HG02678 (cell line): Measurements from ENCODE around the gene ZBTB12.
"Not testable (repeated sequence)": the region's sequence is repeated elsewhere in the genome, so short reads cannot be mapped to it uniquely, and the experiment has no call there.

Source experiments
- ATAC-seq: cut with Tn5 transposase; IDR thresholded peaks from one replicate; pipeline ENCODE4 v1.9.1; 2021; ENCODE audit warnings: mild to moderate bottlenecking, moderate library complexity; ENCODE audit not compliant: unreplicated experiment

The ZBTB12 gene

GRCh38 chr6:31877125-31877650 lies 24.7 kb downstream of the ZBTB12 start:
- ATAC-seq = no peak

- no peak for ATAC-seq
Measured at GRCh38 chr6:31876357-31876756, 25.5 kb downstream of the ZBTB12 start.

GRCh38 chr6:31875877-31876276 lies 26.0 kb downstream of the ZBTB12 start:
- ATAC-seq = no peak

GRCh38 chr6:31874836-31875572 lies 26.9 kb downstream of the ZBTB12 start:
- ATAC-seq = no peak

GRCh38 chr6:31874084-31874670 lies 27.7 kb downstream of the ZBTB12 start:
- ATAC-seq = no peak

- no peak for ATAC-seq
Measured at GRCh38 chr6:31871046-31871659, 30.7 kb downstream of the ZBTB12 start.

- no peak for ATAC-seq
Measured at GRCh38 chr6:31870385-31870921, 31.4 kb downstream of the ZBTB12 start.

GRCh38 chr6:31869343-31869742 lies 32.5 kb downstream of the ZBTB12 start:
- no peak for ATAC-seq

GRCh38 chr6:31868658-31868971 lies 33.3 kb downstream of the ZBTB12 start:
- ATAC-seq = not testable (repeated sequence)

- no peak for ATAC-seq
Measured at GRCh38 chr6:31865205-31866118, 36.4 kb downstream of the ZBTB12 start.

GRCh38 chr6:31864818-31865204 lies 37.1 kb downstream of the ZBTB12 start:
- ATAC-seq = no peak

- ATAC-seq = not testable (repeated sequence)
Measured at GRCh38 chr6:31864123-31864562, 37.7 kb downstream of the ZBTB12 start.

- ATAC-seq = peak; percentile 95
Measured at GRCh38 chr6:31862344-31863235, 39.3 kb downstream of the ZBTB12 start, which contains the start of gene NEU1. Gene NEU1, minus strand, starts transcription at chr6:31862821. Its CDS starts 45 bp downstream, at chr6:31862776.

- ATAC-seq = no peak
Measured at GRCh38 chr6:31861919-31862343, 40.0 kb downstream of the ZBTB12 start.

- ATAC-seq = no peak
Measured at GRCh38 chr6:31861150-31861549, 40.7 kb downstream of the ZBTB12 start.

- ATAC-seq = no peak
Measured at GRCh38 chr6:31860349-31860748, 41.5 kb downstream of the ZBTB12 start.

- no peak for ATAC-seq
Measured at GRCh38 chr6:31859923-31860322, 42.0 kb downstream of the ZBTB12 start.

GRCh38 chr6:31858707-31859106 lies 43.2 kb downstream of the ZBTB12 start:
- no peak for ATAC-seq

- not testable (repeated sequence) for ATAC-seq
Measured at GRCh38 chr6:31857774-31858173, 44.1 kb downstream of the ZBTB12 start.
